Right ventricle myocardium inferior (tissue), 1 donor: ENCODE results near the gene KCNJ6. TPM values are rescaled to one million over a fixed set of nuclear protein-coding genes. Genes with fewer than 3 reads are reported as not detected.
"Not testable (repeated sequence)": the region's sequence is repeated elsewhere in the genome, so short reads cannot be mapped to it uniquely, and the experiment has no call there.

Experiments used
- ATAC-seq: fragments of 200-7000 bp; cut with Tn5 transposase; one replicate; pipeline ENCODE4 v1.9.1; 2020; ENCODE audit warnings: mild to moderate bottlenecking, moderate library complexity
- DNase-seq: peaks from one replicate; pipeline ENCODE4 v3.0.0; 2021; ENCODE audit errors: missing footprints
- intact Hi-C: fragments of 100-400 bp; cut with DNase I; formaldehyde crosslinking; loops from one replicate; pipeline ENCODE4 v1.11.0; 2022
- total RNA-seq: library from RNA; stranded (reverse); fragmentation: NEBNext Ultra II Directional; extraction: Animal tissue kit (Norgen Biotek cat#: 25700); gene quantifications from one replicate; pipeline ENCODE4 v1.2.1, GENCODE V29; 2021
- donor health status: DM: no; HTN: yes; CAD: no; lungs with severe emphysema.

KCNJ6 gene
- total RNA-seq, 1 donor from 2014 or later, result not detected

DNA sequence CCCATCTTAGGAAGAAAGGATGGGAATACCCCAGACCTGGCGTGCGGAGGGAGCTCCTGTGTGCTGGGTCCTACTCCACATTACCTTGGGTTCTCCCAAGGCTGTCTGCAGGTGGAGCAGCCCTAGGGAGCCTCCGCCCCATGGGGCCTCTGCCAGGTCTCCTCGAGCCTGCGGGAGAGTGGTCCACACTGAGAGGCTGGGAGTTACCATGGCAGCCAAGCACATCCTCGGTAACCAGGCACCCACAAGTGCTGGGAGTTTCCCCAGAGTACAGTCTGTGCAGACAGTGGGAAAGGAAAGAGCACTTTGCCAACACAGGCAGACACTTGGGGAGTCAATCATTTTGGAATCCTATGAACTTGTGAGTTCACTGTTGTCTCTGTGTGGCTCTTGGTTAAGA, 300.3 kb downstream of the KCNJ6 start:
- intact Hi-C loops, result no loop called here
- DNase-seq (no peak), ATAC-seq (no peak)

DNA sequence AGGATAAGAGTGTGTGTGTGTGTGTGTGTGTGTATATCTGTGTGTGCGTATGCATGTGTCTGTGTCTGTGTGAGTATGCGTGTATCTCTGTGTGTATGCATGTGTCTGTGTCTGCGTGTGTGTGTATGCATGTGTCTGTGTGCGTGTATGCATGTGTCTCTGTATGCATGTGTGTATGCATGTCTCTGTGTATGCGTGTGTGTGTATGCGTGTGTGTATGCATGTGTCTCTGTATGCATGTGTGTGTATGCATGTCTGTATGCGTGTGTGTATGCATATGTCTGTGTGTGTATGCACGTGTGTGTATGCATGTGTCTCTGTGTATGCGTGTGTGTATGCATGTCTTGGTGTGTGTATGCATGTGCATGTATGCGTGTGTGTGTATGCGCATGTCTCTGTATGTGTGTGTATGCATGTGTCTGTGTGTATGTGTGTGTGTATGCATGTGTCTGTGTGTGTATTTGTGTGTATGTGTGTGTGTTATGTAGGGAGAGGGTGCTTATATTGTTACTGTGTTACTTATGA, 301.8 kb downstream of the KCNJ6 start:
- DNase-seq (no peak), ATAC-seq (no peak)
- intact Hi-C loops, result no loop called here

DNA sequence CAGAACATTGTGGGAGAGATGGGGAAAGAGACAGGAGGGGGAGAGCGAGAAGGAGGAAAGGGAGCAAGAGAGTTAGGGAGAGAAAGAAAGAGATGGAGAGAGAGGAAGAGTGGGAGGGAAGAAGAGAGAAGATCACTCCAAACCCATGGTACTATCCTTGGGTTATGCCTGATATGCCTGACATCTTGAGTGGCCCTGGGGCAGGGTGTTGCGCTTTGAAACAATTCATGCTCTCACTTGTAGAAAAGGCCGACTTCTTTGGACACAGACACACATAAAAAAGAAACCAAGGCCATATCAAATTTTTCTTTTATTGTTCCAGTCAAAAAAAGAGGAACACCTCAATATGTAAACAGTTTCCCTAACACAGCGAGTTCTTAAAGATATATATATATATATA, 309.2 kb downstream of the KCNJ6 start:
- no peak for DNase-seq
- intact Hi-C loops, result no loop called here
- no peak for ATAC-seq

DNA sequence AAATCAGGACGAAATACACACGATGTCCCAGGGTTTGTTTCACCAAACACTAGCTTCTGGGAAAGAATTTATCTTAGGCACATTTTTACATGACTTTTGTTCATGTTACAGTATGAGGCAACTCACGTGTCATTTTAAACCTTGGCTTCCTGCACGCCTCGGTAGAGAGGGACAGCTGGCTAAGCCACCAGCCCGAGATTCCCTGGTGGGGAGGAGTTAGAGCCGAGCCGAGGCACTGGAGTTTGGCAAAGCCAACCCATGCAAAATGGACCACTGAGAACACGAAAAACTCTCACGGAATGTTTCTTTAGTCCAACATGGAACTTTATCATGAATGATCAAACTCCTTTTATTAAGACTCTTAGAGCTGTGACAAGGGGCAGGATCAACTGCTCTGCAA, 309.7 kb downstream of the KCNJ6 start:
- ATAC-seq, result no peak
- DNase-seq, result no peak
- intact Hi-C loops, result no loop called here

DNA sequence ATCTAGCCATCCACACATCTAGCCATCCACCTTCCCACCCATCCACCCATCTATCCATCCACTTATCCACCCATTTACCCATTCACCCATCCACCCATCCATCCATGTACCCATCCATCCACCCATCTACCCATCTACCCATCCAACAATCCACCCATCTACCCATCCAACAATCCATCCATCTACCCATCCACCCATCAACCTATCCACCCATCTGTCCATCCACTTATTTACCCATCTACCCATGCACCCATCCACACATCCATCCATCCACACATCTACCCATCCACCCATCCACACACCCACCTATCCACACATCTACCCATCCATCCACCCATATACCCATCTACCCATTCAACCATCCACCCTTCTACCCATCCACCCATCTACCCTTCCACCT, 311.3 kb downstream of the KCNJ6 start:
- ATAC-seq, result no peak
- no peak for DNase-seq
- intact Hi-C loops, result no loop called here

DNA sequence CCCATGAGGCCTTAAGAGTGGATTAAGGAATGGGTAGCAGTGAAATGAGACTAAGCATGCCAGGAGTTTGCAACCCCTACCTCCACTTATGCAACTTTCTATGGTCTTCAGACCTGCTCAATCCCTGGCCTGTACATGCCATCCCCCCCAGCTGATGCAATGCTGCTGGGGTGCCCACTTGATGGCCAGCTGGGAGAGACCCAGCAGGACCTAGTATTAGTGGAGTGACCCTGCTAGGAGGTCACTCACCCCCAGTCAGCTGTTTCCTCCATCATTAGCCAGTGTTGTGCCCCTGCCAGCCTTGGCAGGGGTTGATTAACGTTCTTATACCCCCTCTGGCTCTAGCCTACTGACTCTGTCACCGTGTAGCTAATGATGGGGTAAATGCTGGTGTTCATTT, 313.1 kb downstream of the KCNJ6 start:
- ATAC-seq, result no peak
- DNase-seq, result no peak
- intact Hi-C loops, result no loop called here

DNA sequence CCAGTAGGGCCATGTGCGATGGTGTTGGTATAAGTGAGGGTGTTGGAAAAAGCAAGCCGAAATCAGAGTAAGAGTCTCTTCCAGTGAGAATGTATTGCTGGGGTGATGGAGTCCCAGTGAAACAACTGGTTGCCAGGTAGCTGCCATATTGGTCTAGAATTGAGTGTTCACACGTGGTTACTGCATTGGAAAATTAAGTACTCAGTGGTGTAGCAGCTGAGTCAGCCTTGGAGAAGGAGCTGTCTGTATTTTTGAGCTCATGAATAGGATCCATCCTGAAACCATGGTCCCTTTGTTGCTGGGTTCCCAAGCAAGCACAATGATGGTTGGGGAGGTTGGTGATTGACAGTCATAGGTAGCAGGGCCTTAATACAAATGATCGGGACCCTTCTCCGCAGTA, 314.3 kb downstream of the KCNJ6 start:
- intact Hi-C loops, result no loop called here
- ATAC-seq (no peak), DNase-seq (no peak)

DNA sequence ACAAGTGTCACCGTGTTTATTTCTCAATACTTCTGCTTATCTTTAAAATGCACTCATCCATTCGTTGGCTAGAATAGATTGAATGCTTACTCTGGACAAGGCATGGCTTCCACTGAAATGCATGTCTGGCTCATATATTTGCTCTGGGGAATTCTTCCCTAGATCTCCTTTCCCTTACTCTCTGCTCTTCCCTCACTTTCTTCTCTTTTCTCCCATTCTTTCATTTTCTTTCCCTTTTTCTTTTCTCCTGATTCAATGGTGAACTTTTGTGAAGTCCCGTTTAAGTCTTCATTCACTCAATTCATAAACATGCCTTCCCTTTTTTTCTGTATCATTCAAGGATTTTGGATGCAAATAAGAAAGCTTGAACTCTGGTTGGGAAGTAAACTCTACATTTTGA, 315.2 kb downstream of the KCNJ6 start:
- DNase-seq, result no peak
- intact Hi-C loops, result no loop called here
- no peak for ATAC-seq

DNA sequence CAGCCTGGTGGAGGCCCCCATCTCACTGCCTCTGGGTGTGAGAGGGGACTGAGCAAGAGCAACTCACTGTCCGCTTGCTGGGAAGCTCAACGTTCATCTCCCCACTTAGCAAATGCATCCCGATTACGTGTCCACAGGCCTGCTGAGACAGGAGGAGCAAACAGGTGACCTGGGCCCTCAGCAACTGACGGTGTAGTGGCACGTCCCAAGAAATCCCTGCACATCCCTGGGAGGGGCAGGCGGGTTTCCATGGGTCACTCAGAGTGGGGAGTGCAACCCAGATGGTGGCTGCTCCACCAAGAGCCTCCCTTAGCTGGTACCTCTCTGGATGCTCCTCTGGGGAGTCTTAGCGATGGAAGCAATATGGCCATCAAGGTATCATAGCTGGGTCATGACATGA, 320.3 kb downstream of the KCNJ6 start:
- intact Hi-C loops, result no loop called here
- DNase-seq, result no peak
- no peak for ATAC-seq

DNA sequence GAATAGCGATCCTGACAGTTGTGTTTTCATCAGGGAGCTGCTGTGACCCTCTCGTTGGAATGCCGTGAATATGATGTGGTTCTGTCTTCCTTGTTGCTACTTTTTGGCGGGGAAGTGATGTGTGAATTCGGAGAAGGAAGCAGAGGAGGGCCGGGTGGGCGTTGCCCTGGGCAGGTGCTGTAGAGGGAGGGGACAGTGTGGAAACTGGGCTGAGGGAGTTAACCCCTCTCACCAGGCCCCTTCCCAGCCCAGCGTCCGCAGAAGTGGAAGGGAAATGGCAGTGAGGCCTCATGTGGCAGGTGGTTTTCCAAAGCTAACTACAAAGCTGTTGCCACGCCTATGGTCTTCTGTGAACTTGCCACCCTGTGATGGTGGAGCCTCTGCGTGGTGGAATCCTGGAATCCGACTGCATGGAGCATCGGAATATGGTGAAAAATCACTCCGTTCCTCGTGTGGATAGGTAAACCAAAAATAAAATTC, 321.7 kb downstream of the KCNJ6 start:
- DNase-seq (no peak), ATAC-seq (no peak)
- intact Hi-C loops, result no loop called here

DNA sequence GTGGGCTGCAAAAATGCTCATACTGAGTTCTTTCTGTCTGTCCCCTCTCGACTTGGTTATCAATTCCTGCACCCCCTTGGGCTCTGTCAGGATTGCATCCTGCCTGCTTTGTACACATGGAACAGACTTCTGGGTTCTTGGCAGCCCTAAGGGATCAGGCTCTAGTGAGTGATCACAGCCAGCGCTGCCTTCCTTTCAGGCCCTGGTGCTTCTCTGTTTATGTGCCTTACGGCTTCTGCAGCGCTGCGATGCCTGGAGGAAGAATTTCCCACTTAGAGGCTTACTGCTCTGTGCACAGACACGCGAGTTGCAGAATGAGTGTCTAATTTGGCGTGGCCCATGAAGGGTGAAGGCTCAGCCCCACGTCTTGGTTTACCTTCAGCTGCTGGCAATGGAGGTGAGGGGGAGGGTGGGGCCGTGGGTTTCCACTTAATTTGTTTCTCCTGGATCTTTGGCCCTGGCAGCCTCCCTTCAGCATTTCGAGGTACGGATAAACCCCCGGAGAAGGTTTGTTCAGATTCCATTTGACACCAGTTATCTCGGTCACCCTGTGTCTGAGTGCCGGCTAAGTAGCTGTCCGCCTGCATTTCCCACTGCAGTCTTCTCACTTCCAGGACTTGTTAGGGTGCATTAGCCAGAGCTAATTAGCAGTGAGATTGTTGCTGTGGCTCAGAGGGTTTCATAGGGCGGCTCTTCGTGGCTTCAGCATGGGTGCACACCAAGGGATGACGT, 322.4 kb downstream of the KCNJ6 start:
- intact Hi-C loops, result no loop called here
- ATAC-seq (peak; percentile 56), DNase-seq (no peak)

DNA sequence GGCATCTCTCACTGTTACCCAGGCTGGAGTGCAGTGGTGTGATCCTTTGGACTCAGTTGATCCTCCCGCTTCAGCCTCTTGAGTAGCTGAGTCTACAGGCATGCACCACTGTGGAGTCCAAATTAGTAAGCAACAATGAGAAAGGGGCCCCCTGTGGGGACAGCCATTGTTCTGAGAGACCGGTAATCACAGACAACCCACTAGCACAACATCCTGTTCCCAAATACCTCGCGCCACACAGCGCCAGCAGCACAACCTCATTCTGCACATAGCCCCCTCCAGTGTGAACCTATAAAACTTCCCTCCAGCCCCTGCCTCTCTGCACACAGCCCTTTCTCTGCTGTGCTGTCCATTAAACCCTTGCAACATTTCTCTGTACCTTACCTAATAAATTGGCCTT, 323.2 kb downstream of the KCNJ6 start:
- intact Hi-C loops, result no loop called here
- ATAC-seq (no peak), DNase-seq (no peak)

DNA sequence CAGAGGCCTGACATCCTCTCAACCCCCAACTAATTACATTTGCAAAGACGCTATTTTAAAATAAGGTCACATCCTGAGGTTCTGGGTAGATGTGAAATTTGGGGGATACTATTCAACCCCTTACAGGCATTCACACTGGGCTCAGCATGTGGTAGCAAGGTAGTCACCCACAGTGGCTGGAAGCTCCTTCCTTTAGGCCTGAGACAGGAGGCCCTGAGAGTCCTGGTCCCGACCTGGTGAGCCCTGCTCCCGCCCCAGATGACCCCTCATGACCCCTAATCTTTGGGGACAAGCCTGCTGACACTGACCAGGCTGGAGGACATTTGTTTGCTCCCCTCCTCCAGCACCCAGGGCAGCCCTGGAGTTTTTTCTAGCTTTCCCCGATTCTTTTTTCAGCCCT, 323.8 kb downstream of the KCNJ6 start:
- no peak for ATAC-seq
- no peak for DNase-seq
- intact Hi-C loops, result no loop called here

DNA sequence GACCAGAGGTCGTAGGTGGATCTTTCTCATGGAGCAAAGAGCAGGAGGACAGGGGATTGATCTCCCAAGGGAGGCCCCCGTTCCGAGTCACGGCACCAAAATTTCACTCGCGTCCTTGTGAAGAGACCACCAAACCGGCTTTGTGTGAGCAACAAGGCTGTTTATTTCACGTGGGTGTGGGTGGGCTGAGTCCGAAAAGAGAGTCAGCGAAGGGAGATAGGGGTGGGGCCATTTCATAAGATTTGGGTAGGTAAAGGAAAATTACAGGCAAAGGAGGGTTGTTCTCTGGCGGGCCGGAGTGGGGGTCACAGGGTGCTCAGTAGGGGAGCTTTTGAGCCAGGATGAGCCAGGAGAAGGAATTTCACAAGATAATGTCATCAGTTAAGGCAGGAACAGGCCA, 324.3 kb downstream of the KCNJ6 start:
- intact Hi-C loops, ATAC-seq, DNase-seq: not testable (repeated sequence)

DNA sequence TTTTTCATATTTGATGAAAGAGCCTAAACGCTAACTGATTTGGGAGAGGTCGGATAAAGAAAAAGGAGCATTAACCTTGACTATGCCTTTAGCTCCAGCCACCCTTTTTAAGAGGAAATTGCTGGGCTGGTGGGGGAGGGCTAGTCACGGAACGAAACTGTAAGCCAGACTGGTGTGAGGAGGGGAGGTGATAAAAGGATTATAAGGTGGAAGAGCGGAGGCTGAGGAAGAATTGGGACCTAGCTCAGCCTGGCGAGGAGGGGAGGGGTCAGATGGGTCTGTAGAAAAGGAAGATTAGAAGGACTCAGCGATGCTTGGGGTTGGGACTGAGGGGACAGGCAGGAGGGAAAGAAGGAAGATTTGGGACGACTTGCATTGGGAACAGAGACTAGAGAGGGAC, 325.4 kb downstream of the KCNJ6 start:
- intact Hi-C loops, DNase-seq, ATAC-seq: not testable (repeated sequence)

DNA sequence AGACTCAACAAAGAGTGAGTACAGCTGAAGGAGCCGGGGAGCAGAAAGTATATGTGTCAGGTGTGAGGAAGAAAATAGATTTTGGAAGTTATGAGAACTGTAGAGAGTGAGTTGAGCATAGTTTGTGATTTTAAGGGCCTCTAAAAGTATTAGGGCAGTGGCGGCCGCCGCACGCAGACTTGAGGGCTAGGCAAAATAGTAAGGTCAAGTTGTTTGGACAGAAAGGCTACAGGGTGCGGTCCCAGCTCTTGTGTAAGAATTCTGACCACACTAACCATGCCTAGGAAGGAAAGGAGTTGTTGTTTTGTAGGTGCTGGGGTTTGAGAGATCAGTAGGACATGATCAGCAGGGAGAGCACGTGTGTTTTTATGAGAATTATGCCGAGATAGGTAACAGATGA, 327.6 kb downstream of the KCNJ6 start:
- DNase-seq, intact Hi-C loops, ATAC-seq: not testable (repeated sequence)

DNA sequence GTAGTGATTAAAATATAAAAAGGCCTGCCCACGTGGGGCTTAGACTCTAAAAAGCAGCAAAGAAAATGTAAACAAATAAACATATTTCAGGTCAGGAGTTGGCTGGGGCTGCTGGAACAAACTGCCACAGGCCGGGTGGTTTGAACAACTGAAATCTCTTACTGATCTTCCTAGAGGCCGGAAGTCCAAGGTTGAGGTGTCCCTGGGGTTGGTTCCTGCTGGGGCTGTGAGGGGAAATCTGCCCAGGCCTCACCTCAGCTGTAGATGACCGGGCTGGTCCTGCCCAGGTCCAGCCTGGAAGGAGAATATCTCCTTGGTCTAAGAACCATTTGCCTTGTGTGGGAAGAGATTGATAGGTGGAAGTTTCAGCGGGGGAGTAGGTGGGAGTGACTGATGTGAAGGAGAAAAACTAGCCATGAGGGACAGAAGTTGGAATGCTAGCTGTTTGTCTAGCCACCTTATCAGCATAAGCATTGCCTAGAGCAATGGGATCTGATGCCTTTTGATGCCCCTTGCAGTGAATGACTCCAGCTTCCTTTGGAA, 328.6 kb downstream of the KCNJ6 start:
- ATAC-seq, result no peak
- intact Hi-C loops, result no loop called here

DNA sequence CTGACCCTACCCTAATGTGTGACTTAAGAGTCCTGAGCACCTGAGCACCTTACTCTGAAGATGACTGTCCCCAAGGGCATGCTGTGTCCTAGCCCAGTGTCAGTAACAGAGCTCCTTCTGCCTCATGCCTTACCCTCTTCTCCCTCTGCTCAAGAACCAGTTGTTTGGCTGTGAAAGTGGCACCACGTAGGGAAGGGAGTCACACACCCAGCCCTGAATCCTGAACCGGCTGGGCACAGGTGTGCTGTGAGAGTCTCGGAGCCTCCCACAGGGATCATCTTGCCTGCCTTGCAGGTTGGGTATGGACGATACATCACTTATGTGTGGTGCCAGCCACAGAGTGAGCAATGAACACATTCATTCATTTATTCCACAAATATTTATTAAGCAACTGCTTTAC, 329.1 kb downstream of the KCNJ6 start:
- intact Hi-C loops, result no loop called here
- no peak for ATAC-seq
- DNase-seq, result no peak

More for the DNA sequence above, 328.6 kb downstream of the KCNJ6 start:
- no peak for DNase-seq

DNA sequence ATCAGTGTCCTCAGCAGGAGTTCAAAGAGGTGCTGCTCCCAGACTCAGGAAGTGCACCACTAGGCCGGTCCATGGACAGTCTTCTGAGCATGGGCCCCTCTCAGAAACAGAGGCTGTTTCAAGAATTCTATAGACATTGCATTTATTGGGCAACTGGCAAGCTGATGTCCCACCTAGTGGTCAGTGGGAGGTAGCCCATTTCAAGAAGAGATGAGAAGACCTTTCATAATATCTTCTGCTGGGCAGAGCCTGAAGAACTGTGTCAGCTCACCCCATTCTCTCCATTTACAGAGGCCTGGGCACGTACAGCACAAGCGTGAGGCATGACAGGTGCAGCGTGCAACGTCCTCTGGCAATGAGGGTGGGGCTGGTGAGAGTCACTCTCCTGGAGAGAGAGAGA, 333.7 kb downstream of the KCNJ6 start:
- intact Hi-C loops, result loop anchor here (5.0 kb wide), 1 partner anchor 90 kb away; no protein-coding TSS in a partner anchor
- DNase-seq (no peak), ATAC-seq (peak; percentile 48)

DNA sequence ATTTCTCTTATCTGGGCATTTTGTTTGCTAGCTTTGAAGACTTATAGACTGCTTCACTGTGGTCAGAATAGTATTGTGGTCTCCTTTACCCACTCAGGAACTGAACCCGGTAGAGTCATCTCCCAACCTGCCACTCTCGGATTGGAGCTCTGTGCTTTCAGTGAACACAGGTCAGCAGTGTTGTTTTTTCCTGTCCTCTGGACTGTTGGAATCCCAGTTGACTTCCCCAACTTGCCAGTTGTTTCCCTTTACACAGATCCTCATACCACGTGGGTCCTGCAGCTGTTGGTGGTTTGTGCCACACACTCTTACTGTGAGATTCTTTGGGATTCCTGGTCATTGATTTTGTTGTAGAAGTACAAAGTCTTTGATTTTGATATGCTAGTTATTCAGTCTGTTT, 335.6 kb downstream of the KCNJ6 start:
- DNase-seq (no peak), ATAC-seq (no peak)
- intact Hi-C loops, result loop anchor here (5.0 kb wide), 1 partner anchor 88 kb away; no protein-coding TSS in a partner anchor
